Subcutaneous preadipocyte (primary cell): ENCODE results near the gene OR2C1. TPM values are rescaled to one million over a fixed set of nuclear protein-coding genes. Genes with fewer than 3 reads are reported as not detected.

Experiments
- total RNA-seq: library from RNA; depleted of rRNA; stranded (reverse); fragments of >200 nt; gene quantifications from 2 replicates; pipeline ENCODE4 v1.2.3, GENCODE V29; 2012

The OR2C1 gene
- 0.20 TPM in 1 of 2 replicates, not detected in the other for total RNA-seq

GRCh38 chr16:3355589-3355988 is at the start of gene OR2C1:
Gene OR2C1, plus strand, starts transcription at chr16:3355889. Its CDS starts 52 bp downstream, at chr16:3355941.

GRCh38 chr16:3400779-3401688 is 45.3 kb downstream of the OR2C1 start, which contains the start of the genes ZNF174 and ZSCAN32:
Gene ZNF174, plus strand, starts transcription at chr16:3401215. Its CDS starts 790 bp downstream, at chr16:3402005.
Gene ZSCAN32, minus strand, starts transcription at chr16:3401004. Its CDS starts 3,447 bp downstream, at chr16:3397557.

Other genes with a start within 250 kb of the OR2C1 start
- gene ZNF205, start 243.3 kb upstream of the OR2C1 start, total RNA-seq, result 15.1 and 17.0 TPM in 2 replicates
- gene ZNF213, start 220.9 kb upstream of the OR2C1 start, total RNA-seq, result 4.4 and 7.4 TPM in 2 replicates
- not detected in 2 replicates for gene OR1F1, start 167.7 kb upstream of the OR2C1 start, total RNA-seq
- gene ZNF200, start 120.7 kb upstream of the OR2C1 start, total RNA-seq, result 5.9 and 10.4 TPM in 2 replicates
- gene MEFV, start 99.3 kb upstream of the OR2C1 start, total RNA-seq, result under 0.01 and 0.20 TPM in 2 replicates
- 28.7 and 41.1 TPM in 2 replicates for gene ZNF263, start 72.4 kb upstream of the OR2C1 start, total RNA-seq
- gene TIGD7, start 50.5 kb upstream of the OR2C1 start, total RNA-seq, result 4.0 and 4.3 TPM in 2 replicates
- 14.0 and 26.2 TPM in 2 replicates for gene ZNF75A, start 50.4 kb upstream of the OR2C1 start, total RNA-seq
- gene ZSCAN32, start 45.1 kb downstream of the OR2C1 start, total RNA-seq, result 10.3 and 10.4 TPM in 2 replicates
- 9.6 and 10.7 TPM in 2 replicates for gene ZNF174, start 45.3 kb downstream of the OR2C1 start, total RNA-seq
- 1.4 and 1.5 TPM in 2 replicates for gene ZNF597, start 87.6 kb downstream of the OR2C1 start, total RNA-seq
- gene NAA60, start 87.8 kb downstream of the OR2C1 start, total RNA-seq, result 10.3 and 10.4 TPM in 2 replicates
- not detected in 2 replicates for gene C16orf90, start 139.6 kb downstream of the OR2C1 start, total RNA-seq
- 12.5 and 17.6 TPM in 2 replicates for gene CLUAP1, start 145.1 kb downstream of the OR2C1 start, total RNA-seq
- gene NLRC3, start 221.5 kb downstream of the OR2C1 start, total RNA-seq, result not detected in 2 replicates